IMR-90 (cell line): Measurements from ENCODE around the gene ALDH1L2. TPM values are rescaled to one million over a fixed set of nuclear protein-coding genes. Genes with fewer than 3 reads are reported as not detected.

Source experiments
- ATAC-seq: fragments of 200-7000 bp; cut with Tn5 transposase; 2 replicates; pipeline ENCODE4 v1.9.1; 2020; ENCODE audit warnings: low read depth, mild to moderate bottlenecking, moderate library complexity
- BruUV-seq: library from RNA; stranded (reverse); fragments of 400-500 nt; replicated peaks from 2 replicates; lab custom pipeline; 2021; lab: Mats Ljungman, UMichigan
- CTCF ChIA-PET: fragments of 300-600 bp; formaldehyde crosslinking; extraction: SDS; loops from one replicate; lab custom pipeline; 2021; ENCODE audit warnings: antibody characterized with exemption; lab: Yijun Ruan, JAX
- POLR2A ChIA-PET: fragments of 300-600 bp; sonication (Branson Sonifier 250); formaldehyde crosslinking; loops from one replicate; lab custom pipeline; 2022; ENCODE audit warnings: antibody characterized with exemption; ENCODE audit not compliant: unreplicated experiment; lab: Charles Lee
- DNase-seq: peaks from one replicate; pipeline ENCODE4 v3.0.0; 2013
- H2AFZ ChIP-seq: replicated peaks from 2 replicates; pipeline ENCODE3; 2013; ENCODE audit warnings: low read length, mild to moderate bottlenecking; ENCODE audit not compliant: poor library complexity
- H2AK5ac ChIP-seq: 2 replicates; pipeline ENCODE4 v1.6.1; 2013; ENCODE audit warnings: low read depth, low read length, inconsistent platforms
- H2AK9ac ChIP-seq: replicated peaks from 2 replicates; pipeline ENCODE3; 2013; ENCODE audit warnings: mild to moderate bottlenecking, low read depth, low read length, moderate library complexity; ENCODE audit not compliant: poor library complexity
- H2BK120ac ChIP-seq: 2 replicates; pipeline ENCODE4 v1.6.1; 2013; ENCODE audit warnings: low read depth, low read length, inconsistent platforms
- H2BK15ac ChIP-seq: 3 replicates; pipeline ENCODE4 v1.6.1; 2013; ENCODE audit warnings: low read depth, low read length, inconsistent platforms
- H2BK20ac ChIP-seq: 2 replicates; pipeline ENCODE4 v1.6.1; 2013; ENCODE audit warnings: low read depth, mild to moderate bottlenecking, inconsistent platforms, low read length, moderate library complexity
- H2BK5ac ChIP-seq: 2 replicates; pipeline ENCODE4 v1.6.1; 2013; ENCODE audit warnings: mild to moderate bottlenecking, low read depth, low read length, inconsistent platforms; ENCODE audit not compliant: poor library complexity, severe bottlenecking
- H3K14ac ChIP-seq: replicated peaks from 2 replicates; pipeline ENCODE4 v1.6.1; 2013; ENCODE audit warnings: low read depth, low read length, inconsistent platforms
- H3K18ac ChIP-seq: 2 replicates; pipeline ENCODE4 v1.6.1; 2013; ENCODE audit warnings: low read depth, low read length, control low read depth
- H3K23ac ChIP-seq: 2 replicates; pipeline ENCODE4 v1.6.1; 2013; ENCODE audit warnings: low read depth, low read length, inconsistent platforms
- H3K27ac ChIP-seq: 2 replicates; pipeline ENCODE4 v1.5.1; 2013; ENCODE audit warnings: mild to moderate bottlenecking, control low read depth, low read length; ENCODE audit not compliant: insufficient read depth
- H3K27me3 ChIP-seq: 2 replicates; pipeline ENCODE4 v1.6.1; 2013; ENCODE audit warnings: low read length; ENCODE audit not compliant: control insufficient read depth, insufficient read depth
- H3K36me3 ChIP-seq: 2 replicates; pipeline ENCODE4 v1.6.1; 2013; ENCODE audit warnings: low read length, mixed read lengths; ENCODE audit not compliant: control insufficient read depth, insufficient read depth
- H3K4ac ChIP-seq: 2 replicates; pipeline ENCODE4 v1.6.1; 2013; ENCODE audit warnings: low read depth, low read length, inconsistent platforms
- H3K4me1 ChIP-seq: 2 replicates; pipeline ENCODE4 v1.6.1; 2013; ENCODE audit warnings: low read length, mixed read lengths; ENCODE audit not compliant: control insufficient read depth, insufficient read depth
- H3K4me2 ChIP-seq: 2 replicates; pipeline ENCODE4 v1.6.1; 2013; ENCODE audit warnings: low read depth, mild to moderate bottlenecking, control low read depth, low read length, moderate library complexity
- H3K4me3 ChIP-seq: 2 replicates; pipeline ENCODE4 v1.5.1; 2013; ENCODE audit warnings: low read depth, mild to moderate bottlenecking, control low read depth, low read length, moderate library complexity; ENCODE audit not compliant: insufficient read depth
- H3K56ac ChIP-seq: 2 replicates; pipeline ENCODE4 v1.6.1; 2013; ENCODE audit warnings: low read length, inconsistent platforms; ENCODE audit not compliant: insufficient read depth; ENCODE audit errors: extremely low read depth
- H3K79me1 ChIP-seq, 2 experiments: 2 replicates each; pipeline ENCODE4 v1.6.1; 2013; ENCODE audit warnings: low read length in 2 of 2, inconsistent platforms in 1 of 2, low read depth in 1 of 2
- H3K9ac ChIP-seq: 2 replicates; pipeline ENCODE4 v1.6.1; 2013; ENCODE audit warnings: low read depth, low read length, control low read depth
- H3K9me1 ChIP-seq: 2 replicates; pipeline ENCODE4 v1.6.1; 2013; ENCODE audit warnings: low read length, inconsistent platforms; ENCODE audit not compliant: insufficient read depth
- H3K9me3 ChIP-seq: 2 replicates; pipeline ENCODE4 v1.6.1; 2013; ENCODE audit warnings: low read length; ENCODE audit not compliant: control insufficient read depth, insufficient read depth
- H4K20me1 ChIP-seq: 2 replicates; pipeline ENCODE4 v1.6.1; 2013; ENCODE audit warnings: low read length, inconsistent platforms; ENCODE audit not compliant: insufficient read depth
- H4K5ac ChIP-seq: 2 replicates; pipeline ENCODE4 v1.6.1; 2013; ENCODE audit warnings: mild to moderate bottlenecking, low read depth, low read length, control low read depth
- H4K8ac ChIP-seq, 2 experiments: 2 replicates each; pipeline ENCODE4 v1.6.1; 2013; ENCODE audit warnings: low read depth in 2 of 2, low read length in 2 of 2, control low read depth in 1 of 2, inconsistent platforms in 1 of 2
- H4K91ac ChIP-seq: 2 replicates; pipeline ENCODE4 v1.6.1; 2013; ENCODE audit warnings: low read depth, low read length, inconsistent platforms; ENCODE audit not compliant: insufficient read depth
- CHD1 ChIP-seq: IDR thresholded peaks from 2 replicates; pipeline ENCODE4 v1.6.1; 2012; ENCODE audit warnings: low read depth, low read length, improper control_type of control experiment
- WGBS, 2 experiments: methylation state at CpG; one replicate each; pipeline versions ENCODE4 v1.1.5 to v1.1.7; 2013; ENCODE audit warnings: missing lambda C conversion rate in 2 of 2; ENCODE audit not compliant: insufficient read length in 1 of 2; ENCODE audit errors: extremely low coverage in 2 of 2; 5-methylcytosine and 5-hydroxymethylcytosine counted together
- dilution Hi-C: fragments of 300-500 bp; cut with HindIII; formaldehyde crosslinking; loops from one replicate; pipeline ENCODE4 v1.14.3; 2018; ENCODE audit warnings: low sequenced_read_pairs; ENCODE audit not compliant: unreplicated experiment
- in situ Hi-C: fragments of 300-500 bp; cut with MboI; formaldehyde crosslinking; loops from 3 replicates; pipeline ENCODE4 v1.14.3; 2019; ENCODE audit warnings: low sequenced_read_pairs, inconsistent platforms, mixed read lengths
- intact Hi-C: fragments of 100-400 bp; cut with micrococcal nuclease; formaldehyde crosslinking; loops from 2 replicates; pipeline ENCODE4 v1.10.0; 2022
- polyA plus RNA-seq, 3 experiments: library from polyadenylated mRNA; depleted of rRNA; stranded (reverse); fragments of >200 nt; gene quantifications; 2 replicates each; pipeline ENCODE4 v1.2.3, GENCODE V29; 2012; ENCODE audit warnings: low replicate concordance in 1 of 3
- total RNA-seq: library from RNA; depleted of rRNA; stranded (reverse); fragments of >200 nt; gene quantifications from 2 replicates; pipeline ENCODE4 v1.2.3, GENCODE V29; 2012
- TF ChIP-seq, protein P1 (sequence below): fragments of 150-350 bp; IDR thresholded peaks from 2 replicates; pipeline ENCODE4 v1.6.1; 2016; ENCODE audit warnings: low read depth, mild to moderate bottlenecking, low read length, moderate library complexity, borderline replicate concordance

The ALDH1L2 gene
- total and polyA plus RNA-seq, 2 of the 4 experiments (the other 2 are of a cell fraction): 21.1 to 22.8 TPM

GRCh38 chr12:105020241-105020962, 63.9 kb downstream of the ALDH1L2 start:
- Histone ChIP-seq H3K56ac (no peak overlapping the region), H3K36me3 (peaks cover 20% of the 10 kb centered on the region), H4K20me1 (no peaks in the 10 kb centered on the region), H4K8ac (no peak overlapping the region), H3K4ac (no peak overlapping the region), H3K4me3 (no peak overlapping the region), H3K18ac (no peak overlapping the region), H3K9ac (no peak overlapping the region), H4K5ac (no peak overlapping the region), H3K27me3 (no peaks in the 10 kb centered on the region), H2AFZ (no peak overlapping the region), H2AK9ac (no peak overlapping the region), H2BK15ac (no peak overlapping the region), H2BK120ac (no peak overlapping the region), H3K27ac (no peak overlapping the region), H2AK5ac (no peak overlapping the region), H3K79me1 (0 out of 4 replicates have a peak, but pooled peaks cover 0 to 8% of the 10 kb centered on the region in 2 experiments), H2BK20ac (no peak overlapping the region), H3K4me2 (no peak overlapping the region), H3K9me1 (no peaks in the 10 kb centered on the region; the same call in 1 of the 2 replicates), H3K4me1 (no peaks in the 10 kb centered on the region), H3K23ac (no peak overlapping the region), H4K91ac (no peak overlapping the region), H3K14ac (no peak overlapping the region), H2BK5ac (no peak overlapping the region), H3K9me3 (no peaks in the 10 kb centered on the region)
- dilution Hi-C loops: no loop called here
- intact Hi-C loops: no loop called here
- no peak for TF ChIP-seq CHD1
- TF ChIP-seq, protein P1, sequence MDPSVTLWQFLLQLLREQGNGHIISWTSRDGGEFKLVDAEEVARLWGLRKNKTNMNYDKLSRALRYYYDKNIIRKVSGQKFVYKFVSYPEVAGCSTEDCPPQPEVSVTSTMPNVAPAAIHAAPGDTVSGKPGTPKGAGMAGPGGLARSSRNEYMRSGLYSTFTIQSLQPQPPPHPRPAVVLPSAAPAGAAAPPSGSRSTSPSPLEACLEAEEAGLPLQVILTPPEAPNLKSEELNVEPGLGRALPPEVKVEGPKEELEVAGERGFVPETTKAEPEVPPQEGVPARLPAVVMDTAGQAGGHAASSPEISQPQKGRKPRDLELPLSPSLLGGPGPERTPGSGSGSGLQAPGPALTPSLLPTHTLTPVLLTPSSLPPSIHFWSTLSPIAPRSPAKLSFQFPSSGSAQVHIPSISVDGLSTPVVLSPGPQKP: no peak
- in situ Hi-C loops: no loop called here
- CTCF ChIA-PET: no interaction called here
- ATAC-seq: no peak
- no TSS peak for BruUV-seq
- DNase-seq: no peak
- WGBS, 2 experiments: no CpG with 5 or more reads among the region's 3 CpGs
- POLR2A ChIA-PET: interaction anchor here (0.5 kb wide), 1 partner anchor 64 kb away, joined by 3 read pairs; no protein-coding TSS in a partner anchor
